Breast epithelium (tissue), 3 donors: ENCODE measurements around the gene FAM237B.

Experiments
- POLR2A ChIP-seq: fragments of 450-650 bp; IDR thresholded peaks from one replicate; pipeline ENCODE4 v1.6.1; 2016; ENCODE audit warnings: antibody characterized with exemption, mild to moderate bottlenecking, moderate library complexity
- POLR2AphosphoS5 ChIP-seq, 3 donors: sonication (generic); formaldehyde crosslinking; IDR thresholded peaks; one replicate each; pipeline ENCODE4 v1.6.1; 2017; ENCODE audit warnings: antibody characterized with exemption in 3 of 3
- TF ChIP-seq, protein P1 (sequence below), 3 donors: fragments of 450-650 bp; IDR thresholded peaks; one replicate each; pipeline ENCODE4 v1.5.1; 2016 to 2017; ENCODE audit warnings: antibody characterized with exemption in 3 of 3, mild to moderate bottlenecking in 3 of 3, moderate library complexity in 3 of 3

DNA sequence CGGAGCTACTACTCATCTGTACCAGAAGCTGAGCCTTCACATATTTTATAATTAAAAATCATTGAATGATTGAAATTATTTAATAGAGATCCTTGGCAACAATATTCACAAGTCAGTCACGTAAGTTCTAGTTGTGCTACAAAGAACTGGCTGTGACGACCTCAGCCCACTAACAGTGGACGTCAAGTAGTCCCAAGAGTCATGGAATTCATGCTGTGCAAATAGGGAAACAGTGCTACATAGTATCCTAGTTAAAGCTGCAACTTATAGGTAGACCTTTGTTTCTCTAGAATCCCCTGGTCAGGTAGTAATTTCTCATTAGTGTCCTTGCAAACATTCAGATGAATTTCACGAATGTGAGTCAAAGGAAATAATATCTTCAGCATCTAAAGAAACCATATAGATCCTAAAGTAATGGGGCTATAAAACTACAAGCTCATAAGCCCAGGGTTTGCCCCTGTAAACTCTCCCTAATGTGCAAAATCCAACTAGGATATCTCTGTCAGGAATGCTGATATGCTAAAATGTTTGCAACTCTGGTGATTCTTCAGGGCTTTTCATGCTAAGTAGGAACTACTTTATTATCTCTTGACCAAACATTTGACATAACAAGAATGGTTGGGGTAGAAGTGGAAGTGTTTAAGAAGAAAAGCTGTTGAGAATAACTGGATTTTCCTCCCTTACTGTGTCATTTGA, 44.9 kb downstream of the FAM237B start:
- TF ChIP-seq POLR2AphosphoS5 (IDR thresholded peaks at IDR 0.05) (no peak), POLR2A (no peak)
- TF ChIP-seq, protein P1, sequence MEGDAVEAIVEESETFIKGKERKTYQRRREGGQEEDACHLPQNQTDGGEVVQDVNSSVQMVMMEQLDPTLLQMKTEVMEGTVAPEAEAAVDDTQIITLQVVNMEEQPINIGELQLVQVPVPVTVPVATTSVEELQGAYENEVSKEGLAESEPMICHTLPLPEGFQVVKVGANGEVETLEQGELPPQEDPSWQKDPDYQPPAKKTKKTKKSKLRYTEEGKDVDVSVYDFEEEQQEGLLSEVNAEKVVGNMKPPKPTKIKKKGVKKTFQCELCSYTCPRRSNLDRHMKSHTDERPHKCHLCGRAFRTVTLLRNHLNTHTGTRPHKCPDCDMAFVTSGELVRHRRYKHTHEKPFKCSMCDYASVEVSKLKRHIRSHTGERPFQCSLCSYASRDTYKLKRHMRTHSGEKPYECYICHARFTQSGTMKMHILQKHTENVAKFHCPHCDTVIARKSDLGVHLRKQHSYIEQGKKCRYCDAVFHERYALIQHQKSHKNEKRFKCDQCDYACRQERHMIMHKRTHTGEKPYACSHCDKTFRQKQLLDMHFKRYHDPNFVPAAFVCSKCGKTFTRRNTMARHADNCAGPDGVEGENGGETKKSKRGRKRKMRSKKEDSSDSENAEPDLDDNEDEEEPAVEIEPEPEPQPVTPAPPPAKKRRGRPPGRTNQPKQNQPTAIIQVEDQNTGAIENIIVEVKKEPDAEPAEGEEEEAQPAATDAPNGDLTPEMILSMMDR (IDR thresholded peaks at IDR 0.05), result no peak
